Fibroblast of gingiva (primary cell): Measurements from ENCODE around the gene CDH4.

Experiments used
- DNase-seq: peaks from one replicate; pipeline ENCODE4 v3.0.0-alpha.2; 2011; ENCODE audit warnings: low read depth

The CDH4 gene

GRCh38 chr20:61806314-61806713 is 554.3 kb downstream of the CDH4 start:
- DNase-seq: no peak

GRCh38 chr20:61806995-61807394 is 554.9 kb downstream of the CDH4 start:
- DNase-seq: no peak

- no peak for DNase-seq
Observed at GRCh38 chr20:61807471-61808160, 555.6 kb downstream of the CDH4 start.

GRCh38 chr20:61808447-61808846 is 556.4 kb downstream of the CDH4 start:
- DNase-seq: no peak

- DNase-seq: no peak
Observed at GRCh38 chr20:61809006-61809770, 557.1 kb downstream of the CDH4 start.

GRCh38 chr20:61810066-61810737 is 558.1 kb downstream of the CDH4 start:
- DNase-seq: no peak

GRCh38 chr20:61810738-61811135 is 558.7 kb downstream of the CDH4 start:
- DNase-seq: no peak

GRCh38 chr20:61811166-61811565 is 559.1 kb downstream of the CDH4 start:
- DNase-seq: no peak

DNA sequence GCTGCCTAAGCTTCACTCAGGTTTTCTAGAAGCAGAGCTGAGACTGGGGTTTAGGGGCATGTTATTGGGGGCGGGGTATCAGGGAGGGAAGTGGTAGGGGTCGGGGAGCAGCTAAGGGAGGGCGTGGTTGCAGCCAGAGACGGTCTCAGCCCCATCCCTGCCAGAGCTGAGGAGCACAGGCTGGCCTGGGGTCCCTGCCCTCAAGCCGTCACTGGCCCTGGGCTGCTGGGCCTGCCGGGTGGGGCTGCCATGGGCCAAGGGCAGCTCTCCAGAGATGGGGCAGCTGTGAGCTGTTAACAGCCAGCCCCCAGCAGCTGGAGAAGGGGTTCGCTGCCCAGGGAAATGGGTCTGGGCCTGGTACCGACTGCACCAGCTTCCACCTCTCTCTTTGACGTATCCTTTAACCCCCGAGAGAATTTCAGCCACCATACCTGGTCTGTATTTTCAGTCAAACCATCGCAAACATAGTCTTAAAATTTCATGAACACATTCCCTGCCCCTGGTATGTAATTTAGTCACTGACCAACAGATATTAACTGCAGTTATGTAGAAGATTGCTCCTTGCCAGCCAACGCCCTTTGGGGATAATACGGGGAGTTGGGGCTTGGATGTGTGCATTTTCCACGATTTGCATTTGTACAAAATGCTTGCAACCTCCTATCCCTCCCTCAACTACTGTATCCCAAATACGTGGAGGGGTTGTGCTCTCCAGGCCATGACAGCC is 560.2 kb downstream of the CDH4 start:
- DNase-seq: no peak

GRCh38 chr20:61812845-61813485 is 560.9 kb downstream of the CDH4 start:
- no peak for DNase-seq

GRCh38 chr20:61813791-61814190 is 561.7 kb downstream of the CDH4 start:
- no peak for DNase-seq

GRCh38 chr20:61814244-61814643 is 562.2 kb downstream of the CDH4 start:
- DNase-seq: no peak

GRCh38 chr20:61814726-61815125 is 562.7 kb downstream of the CDH4 start:
- DNase-seq: no peak

- DNase-seq: no peak
Observed at GRCh38 chr20:61815176-61815575, 563.1 kb downstream of the CDH4 start.

DNA sequence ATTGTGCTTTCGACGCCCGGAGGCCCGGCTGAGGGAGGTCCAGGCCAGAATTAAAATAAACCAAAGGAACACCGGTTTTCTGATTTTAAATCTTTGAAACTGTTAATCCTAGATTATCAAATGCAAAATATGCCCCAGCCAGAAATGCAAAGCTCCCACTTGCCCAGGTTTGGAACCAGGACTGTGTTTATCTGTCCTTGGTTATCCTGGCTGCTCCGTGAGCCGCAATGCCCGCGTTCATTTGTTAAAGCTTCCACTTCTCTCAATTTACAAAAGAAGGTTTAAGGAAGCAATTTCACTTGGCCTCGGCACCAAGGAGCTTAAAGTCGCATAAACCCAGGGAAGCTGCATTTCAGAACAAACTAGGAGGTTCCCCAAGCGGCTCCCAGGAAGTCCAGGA is 563.6 kb downstream of the CDH4 start:
- DNase-seq: no peak

DNA sequence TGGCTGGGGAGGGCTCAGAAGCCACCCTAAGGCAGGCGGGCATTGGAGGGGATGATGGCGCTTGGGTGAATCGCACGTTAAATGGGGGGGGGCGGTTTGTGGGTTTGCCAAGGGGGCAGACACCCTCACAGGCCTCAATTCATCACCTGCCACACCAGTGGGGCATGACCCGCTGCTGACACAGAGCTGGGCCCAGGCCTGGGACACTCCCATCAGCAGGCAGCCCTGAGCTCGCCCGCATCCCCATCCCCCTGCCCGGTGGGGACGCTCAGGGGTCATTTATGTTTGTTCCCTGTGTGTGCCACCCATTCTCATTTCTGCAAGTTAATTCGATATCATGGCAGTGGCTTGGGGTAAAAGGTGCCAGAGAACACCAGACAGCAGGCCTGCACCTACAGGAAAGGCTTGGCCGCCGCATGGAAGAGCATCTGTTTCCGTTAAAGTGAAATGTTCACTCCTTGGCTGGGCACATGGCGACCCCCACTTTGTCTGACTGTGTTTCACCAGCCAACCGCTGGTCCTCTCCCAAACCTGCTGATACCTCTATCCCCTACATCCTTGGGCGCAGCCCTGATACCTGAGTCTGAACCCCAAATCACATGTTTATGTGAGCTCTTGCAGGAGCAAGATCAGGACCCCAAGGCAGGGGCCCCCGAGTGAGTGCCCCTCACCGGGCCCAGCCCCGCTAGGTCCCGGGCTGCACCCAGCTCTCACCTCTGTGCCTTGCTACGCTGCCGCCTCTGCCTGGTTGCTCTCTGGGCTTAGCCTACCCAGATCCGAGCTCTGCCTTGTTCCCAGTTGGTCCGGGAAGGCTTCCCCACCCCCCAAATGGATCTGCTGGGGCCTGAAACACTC is 564.8 kb downstream of the CDH4 start:
- DNase-seq: no peak

- no peak for DNase-seq
Observed at GRCh38 chr20:61817575-61817974, 565.5 kb downstream of the CDH4 start.

GRCh38 chr20:61818746-61819573 is 566.9 kb downstream of the CDH4 start:
- no peak for DNase-seq

GRCh38 chr20:61819574-61819846 is 567.4 kb downstream of the CDH4 start:
- no peak for DNase-seq
